ENCODE data around the gene CRISP2.
"Not testable (repeated sequence)": the region's sequence is repeated elsewhere in the genome, so short reads cannot be mapped to it uniquely, and the experiment has no call there.

CRISP2 gene

GRCh38 chr6:49713346-49713745, at the start of gene CRISP2:
Gene CRISP2, minus strand, starts transcription at chr6:49713543. Its CDS starts 4,347 bp downstream, at chr6:49709196.
- no peak for DNase-seq

GRCh38 chr6:49744259-49744658, 30.9 kb upstream of the CRISP2 start, which contains the start of gene CRISP3:
Gene CRISP3, minus strand, starts transcription at chr6:49744388. Its CDS starts 21 bp downstream, at chr6:49744367.
- no peak for DNase-seq

GRCh38 chr6:49743429-49743828, 30.1 kb upstream of the CRISP2 start:
- DNase-seq: no peak

GRCh38 chr6:49739423-49739822, 26.1 kb upstream of the CRISP2 start:
- no peak for DNase-seq

GRCh38 chr6:49736017-49736508, 22.7 kb upstream of the CRISP2 start:
- no peak for DNase-seq

GRCh38 chr6:49733680-49734079, 20.3 kb upstream of the CRISP2 start:
- DNase-seq: no peak

GRCh38 chr6:49732781-49733180, 19.4 kb upstream of the CRISP2 start:
- no peak for DNase-seq

- DNase-seq: no peak
Measured at GRCh38 chr6:49730251-49730650, 16.9 kb upstream of the CRISP2 start.

GRCh38 chr6:49723917-49724316, 10.6 kb upstream of the CRISP2 start:
- not testable (repeated sequence) for DNase-seq

- DNase-seq: no peak
Measured at GRCh38 chr6:49721297-49721696, 8.0 kb upstream of the CRISP2 start.

- DNase-seq: no peak
Measured at GRCh38 chr6:49720372-49720771, 7.0 kb upstream of the CRISP2 start.

GRCh38 chr6:49698478-49698877, 14.9 kb downstream of the CRISP2 start:
- no peak for DNase-seq

- DNase-seq: no peak
Measured at GRCh38 chr6:49693512-49693911, 19.8 kb downstream of the CRISP2 start.

GRCh38 chr6:49692534-49692933, 20.8 kb downstream of the CRISP2 start:
- DNase-seq: no peak

- DNase-seq: no peak
Measured at GRCh38 chr6:49676671-49677281, 36.6 kb downstream of the CRISP2 start.

GRCh38 chr6:49675816-49676215, 37.5 kb downstream of the CRISP2 start:
- no peak for DNase-seq

GRCh38 chr6:49668083-49668511, 45.2 kb downstream of the CRISP2 start:
- no peak for DNase-seq

- DNase-seq: no peak
Measured at GRCh38 chr6:49666930-49667757, 46.2 kb downstream of the CRISP2 start.

GRCh38 chr6:49666480-49666879, 46.9 kb downstream of the CRISP2 start:
- DNase-seq: no peak

GRCh38 chr6:49664817-49665216, 48.5 kb downstream of the CRISP2 start:
- DNase-seq: no peak

GRCh38 chr6:49664054-49664453, 49.3 kb downstream of the CRISP2 start:
- not testable (repeated sequence) for DNase-seq

- DNase-seq: no peak
Measured at GRCh38 chr6:49662892-49663261, 50.5 kb downstream of the CRISP2 start.

- DNase-seq: no peak
Measured at GRCh38 chr6:49662231-49662891, 51.0 kb downstream of the CRISP2 start.

- no peak for DNase-seq
Measured at GRCh38 chr6:49653942-49654341, 59.4 kb downstream of the CRISP2 start.

Data from activated naive CD4-positive, alpha-beta T cell treated with Interleukin-2 at 50 U/mL for 16 hours (primary cell).